HepG2 (cell line): ENCODE data around the gene ATP6V0E2. TPM values are rescaled to one million over a fixed set of nuclear protein-coding genes. Genes with fewer than 3 reads are reported as not detected.
A peak's percentile ranks its signal among the peaks of the same experiment; 100 is the strongest.

ENCODE experiments used
- AKNA ChIP-seq: sonication (generic); formaldehyde crosslinking; IDR thresholded peaks from 2 replicates; pipeline ENCODE4 v1.4.0; 2020; ENCODE audit warnings: missing genetic modification reagents, borderline replicate concordance
- NONO ChIP-seq, 2 experiments: fragments of 450-650 bp in 1 of 2; sonication (generic) in 1 of 2; formaldehyde crosslinking in 1 of 2; IDR thresholded peaks in 1 of 2; conservative IDR thresholded peaks in 1 of 2; 2 replicates each; pipeline versions ENCODE4 v1.6.1 to v1.8.0; 2017 to 2022; ENCODE audit warnings: mild to moderate bottlenecking in 1 of 2, missing genetic modification reagents in 1 of 2, moderate library complexity in 1 of 2
- NR2C2 ChIP-seq: sonication (generic); formaldehyde crosslinking; IDR thresholded peaks from 2 replicates; pipeline ENCODE4 v1.4.0; 2020; ENCODE audit warnings: missing genetic modification reagents, mild to moderate bottlenecking, moderate library complexity, borderline replicate concordance
- PITX1 ChIP-seq: sonication (generic); formaldehyde crosslinking; IDR thresholded peaks from 2 replicates; pipeline ENCODE4 v1.5.1; 2020; ENCODE audit warnings: mild to moderate bottlenecking, missing genetic modification reagents
- WIZ ChIP-seq: sonication (generic); formaldehyde crosslinking; IDR thresholded peaks from 2 replicates; pipeline ENCODE4 v1.5.1; 2020; ENCODE audit warnings: mild to moderate bottlenecking, missing genetic modification reagents
- ZNF543 ChIP-seq: sonication (generic); formaldehyde crosslinking; IDR thresholded peaks from 2 replicates; pipeline ENCODE4 v1.4.0; 2020; ENCODE audit warnings: mild to moderate bottlenecking, missing genetic modification reagents
- ZNF687 ChIP-seq: sonication (generic); formaldehyde crosslinking; IDR thresholded peaks from 2 replicates; pipeline ENCODE4 v1.5.1; 2020; ENCODE audit warnings: mild to moderate bottlenecking, missing genetic modification reagents, moderate library complexity
- ZNF7 ChIP-seq: IDR thresholded peaks from 2 replicates; pipeline ENCODE4 v1.6.1; 2016; ENCODE audit warnings: missing biosample characterization, missing genetic modification reagents
- polyA plus RNA-seq, 8 experiments: library from polyadenylated mRNA; depleted of rRNA in 3 of 8; stranded (reverse) in 7 of 8; unstranded in 1 of 8; fragments of >200 nt; fragmentation: Illumina TruSeq in 4 of 8; extraction: Trizol in 4 of 8; gene quantifications; 2 replicates each; pipeline versions ENCODE4 v1.2.1 to v1.2.3, GENCODE V29; 2011 to 2016; ENCODE audit warnings: low read depth in 4 of 8, missing spikeins in 1 of 8, mixed read lengths in 1 of 8; ENCODE audit not compliant: insufficient read depth in 1 of 8
- total RNA-seq, 5 experiments: library from RNA; depleted of rRNA; stranded (reverse); fragments of >200 nt; fragmentation: Illumina TruSeq; extraction: Trizol; gene quantifications; 2 replicates each; pipeline ENCODE4 v1.2.3, GENCODE V29; 2016; ENCODE audit warnings: low read depth in 1 of 5
- TF ChIP-seq, protein P1 (sequence below): IDR thresholded peaks from 2 replicates; pipeline ENCODE4 v1.6.1; 2016; ENCODE audit warnings: control low read depth
- TF ChIP-seq, protein P2 (sequence below): sonication (generic); formaldehyde crosslinking; IDR thresholded peaks from 2 replicates; pipeline ENCODE4 v1.5.1; 2020; ENCODE audit warnings: missing genetic modification reagents, mild to moderate bottlenecking, borderline replicate concordance
- TF ChIP-seq, protein P3 (sequence below): sonication (generic); formaldehyde crosslinking; IDR thresholded peaks from 2 replicates; pipeline ENCODE4 v1.4.0; 2020; ENCODE audit warnings: missing genetic modification reagents

ATP6V0E2 gene
- total and polyA plus RNA-seq, 2 of the 13 experiments (the other 11 are each of a cell fraction or from before 2014, with no cell fraction given): 36.8 to 203 TPM

DNA sequence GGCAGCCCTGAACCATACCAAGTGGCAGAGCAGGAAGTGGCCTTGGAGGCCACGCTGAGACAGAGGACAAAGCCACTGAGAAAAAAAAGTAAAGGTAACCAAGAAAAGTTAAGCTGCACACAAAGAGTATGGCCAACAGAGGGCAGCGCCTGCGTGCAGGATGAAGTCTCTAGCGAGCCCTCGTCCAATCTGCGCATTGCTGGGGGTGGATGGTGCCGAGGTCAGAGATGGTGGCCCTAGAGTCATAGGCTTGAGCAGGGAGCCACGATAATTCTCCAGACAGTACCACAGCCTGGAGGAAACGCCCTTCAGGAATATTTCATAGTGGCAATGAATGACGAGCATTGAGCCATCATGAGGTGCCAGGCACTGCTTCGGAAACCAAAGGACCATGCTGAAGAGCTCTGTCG, 9.7 kb downstream of the ATP6V0E2 start (continued):
- TF ChIP-seq ZNF687 (CRISPR knock-in tag) (0 out of 2 replicates have a peak, but pooled peaks have one; percentile 23), PITX1 (CRISPR knock-in tag) (0 out of 2 replicates have a peak, but pooled peaks have one; percentile 22), AKNA (CRISPR knock-in tag) (no peak), ZNF543 (CRISPR knock-in tag) (no peak), WIZ (CRISPR knock-in tag) (no peak), NR2C2 (CRISPR knock-in tag) (no peak), NONO (IDR thresholded peaks at IDR 0.05) (no peak), NONO (CRISPR knock-in tag; conservative IDR thresholded peaks at IDR 0.05) (0 out of 2 replicates have a peak, but pooled peaks have one; percentile 21), ZNF7 (CRISPR knock-in tag) (no peak)
- TF ChIP-seq, protein P1, sequence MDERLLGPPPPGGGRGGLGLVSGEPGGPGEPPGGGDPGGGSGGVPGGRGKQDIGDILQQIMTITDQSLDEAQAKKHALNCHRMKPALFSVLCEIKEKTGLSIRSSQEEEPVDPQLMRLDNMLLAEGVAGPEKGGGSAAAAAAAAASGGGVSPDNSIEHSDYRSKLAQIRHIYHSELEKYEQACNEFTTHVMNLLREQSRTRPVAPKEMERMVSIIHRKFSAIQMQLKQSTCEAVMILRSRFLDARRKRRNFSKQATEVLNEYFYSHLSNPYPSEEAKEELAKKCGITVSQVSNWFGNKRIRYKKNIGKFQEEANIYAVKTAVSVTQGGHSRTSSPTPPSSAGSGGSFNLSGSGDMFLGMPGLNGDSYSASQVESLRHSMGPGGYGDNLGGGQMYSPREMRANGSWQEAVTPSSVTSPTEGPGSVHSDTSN (CRISPR knock-in tag): no peak
- TF ChIP-seq, protein P2, sequence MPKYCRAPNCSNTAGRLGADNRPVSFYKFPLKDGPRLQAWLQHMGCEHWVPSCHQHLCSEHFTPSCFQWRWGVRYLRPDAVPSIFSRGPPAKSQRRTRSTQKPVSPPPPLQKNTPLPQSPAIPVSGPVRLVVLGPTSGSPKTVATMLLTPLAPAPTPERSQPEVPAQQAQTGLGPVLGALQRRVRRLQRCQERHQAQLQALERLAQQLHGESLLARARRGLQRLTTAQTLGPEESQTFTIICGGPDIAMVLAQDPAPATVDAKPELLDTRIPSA: no peak
- TF ChIP-seq, protein P3, sequence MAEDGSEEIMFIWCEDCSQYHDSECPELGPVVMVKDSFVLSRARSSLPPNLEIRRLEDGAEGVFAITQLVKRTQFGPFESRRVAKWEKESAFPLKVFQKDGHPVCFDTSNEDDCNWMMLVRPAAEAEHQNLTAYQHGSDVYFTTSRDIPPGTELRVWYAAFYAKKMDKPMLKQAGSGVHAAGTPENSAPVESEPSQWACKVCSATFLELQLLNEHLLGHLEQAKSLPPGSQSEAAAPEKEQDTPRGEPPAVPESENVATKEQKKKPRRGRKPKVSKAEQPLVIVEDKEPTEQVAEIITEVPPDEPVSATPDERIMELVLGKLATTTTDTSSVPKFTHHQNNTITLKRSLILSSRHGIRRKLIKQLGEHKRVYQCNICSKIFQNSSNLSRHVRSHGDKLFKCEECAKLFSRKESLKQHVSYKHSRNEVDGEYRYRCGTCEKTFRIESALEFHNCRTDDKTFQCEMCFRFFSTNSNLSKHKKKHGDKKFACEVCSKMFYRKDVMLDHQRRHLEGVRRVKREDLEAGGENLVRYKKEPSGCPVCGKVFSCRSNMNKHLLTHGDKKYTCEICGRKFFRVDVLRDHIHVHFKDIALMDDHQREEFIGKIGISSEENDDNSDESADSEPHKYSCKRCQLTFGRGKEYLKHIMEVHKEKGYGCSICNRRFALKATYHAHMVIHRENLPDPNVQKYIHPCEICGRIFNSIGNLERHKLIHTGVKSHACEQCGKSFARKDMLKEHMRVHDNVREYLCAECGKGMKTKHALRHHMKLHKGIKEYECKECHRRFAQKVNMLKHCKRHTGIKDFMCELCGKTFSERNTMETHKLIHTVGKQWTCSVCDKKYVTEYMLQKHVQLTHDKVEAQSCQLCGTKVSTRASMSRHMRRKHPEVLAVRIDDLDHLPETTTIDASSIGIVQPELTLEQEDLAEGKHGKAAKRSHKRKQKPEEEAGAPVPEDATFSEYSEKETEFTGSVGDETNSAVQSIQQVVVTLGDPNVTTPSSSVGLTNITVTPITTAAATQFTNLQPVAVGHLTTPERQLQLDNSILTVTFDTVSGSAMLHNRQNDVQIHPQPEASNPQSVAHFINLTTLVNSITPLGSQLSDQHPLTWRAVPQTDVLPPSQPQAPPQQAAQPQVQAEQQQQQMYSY (CRISPR knock-in tag): no peak
